Spleen (tissue), 7 donors: ENCODE data around the gene PAPPA2.

Source experiments
- POLR2AphosphoS5 ChIP-seq, 3 donors: sonication (generic); formaldehyde crosslinking; IDR thresholded peaks; one replicate each; pipeline ENCODE4 v1.5.1; 2017; ENCODE audit warnings: antibody characterized with exemption in 3 of 3
- TF ChIP-seq, protein P1 (sequence below), 11 experiments: fragments of 200-600 bp in 7 of 11; fragments of 450-650 bp in 4 of 11; sonication (generic) in 4 of 11; IDR thresholded peaks in 8 of 11; conservative IDR thresholded peaks in 3 of 11; 1 replicate in 7 of 11; 2 replicates in 4 of 11; pipeline versions ENCODE4 v1.4.0 to v1.8.0; 2016 to 2021; ENCODE audit warnings: antibody characterized with exemption in 11 of 11, inconsistent platforms in 4 of 11, mild to moderate bottlenecking in 1 of 11
- donor health status: DM: no; HTN: no; CAD: no; lungs with moderate emphysema.
- donor health status: DM: no; HTN: no; CAD: no.
- donor health status: DM: no; HTN: no; CAD: no.

DNA sequence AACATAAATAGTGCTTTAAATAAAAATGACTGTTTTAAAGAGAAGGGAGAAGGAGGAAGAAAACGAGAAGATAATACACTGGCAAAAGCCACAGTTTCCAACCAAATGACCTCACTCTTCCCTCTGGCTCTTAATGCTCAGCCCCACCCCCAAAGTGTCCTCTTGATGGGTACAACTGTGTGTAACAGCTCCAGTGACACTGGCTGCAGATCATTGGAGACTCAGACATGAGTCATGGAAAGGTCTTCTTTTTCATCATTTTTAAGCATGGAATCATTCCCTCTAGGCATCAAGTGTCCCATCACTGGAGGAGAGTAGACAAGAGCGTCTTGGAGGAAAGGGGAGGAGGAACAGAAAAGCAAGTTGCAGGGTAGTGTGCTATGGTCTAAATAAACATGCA lies 333.0 kb downstream of the PAPPA2 start:
- TF ChIP-seq, protein P1, sequence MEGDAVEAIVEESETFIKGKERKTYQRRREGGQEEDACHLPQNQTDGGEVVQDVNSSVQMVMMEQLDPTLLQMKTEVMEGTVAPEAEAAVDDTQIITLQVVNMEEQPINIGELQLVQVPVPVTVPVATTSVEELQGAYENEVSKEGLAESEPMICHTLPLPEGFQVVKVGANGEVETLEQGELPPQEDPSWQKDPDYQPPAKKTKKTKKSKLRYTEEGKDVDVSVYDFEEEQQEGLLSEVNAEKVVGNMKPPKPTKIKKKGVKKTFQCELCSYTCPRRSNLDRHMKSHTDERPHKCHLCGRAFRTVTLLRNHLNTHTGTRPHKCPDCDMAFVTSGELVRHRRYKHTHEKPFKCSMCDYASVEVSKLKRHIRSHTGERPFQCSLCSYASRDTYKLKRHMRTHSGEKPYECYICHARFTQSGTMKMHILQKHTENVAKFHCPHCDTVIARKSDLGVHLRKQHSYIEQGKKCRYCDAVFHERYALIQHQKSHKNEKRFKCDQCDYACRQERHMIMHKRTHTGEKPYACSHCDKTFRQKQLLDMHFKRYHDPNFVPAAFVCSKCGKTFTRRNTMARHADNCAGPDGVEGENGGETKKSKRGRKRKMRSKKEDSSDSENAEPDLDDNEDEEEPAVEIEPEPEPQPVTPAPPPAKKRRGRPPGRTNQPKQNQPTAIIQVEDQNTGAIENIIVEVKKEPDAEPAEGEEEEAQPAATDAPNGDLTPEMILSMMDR (IDR thresholded peaks at IDR 0.05 in 8 of 11, conservative IDR thresholded peaks at IDR 0.05 in 3 of 11): no peak
- no peak for TF ChIP-seq POLR2AphosphoS5 (IDR thresholded peaks at IDR 0.05)
